NCI-H82 (cell line): Measurements from ENCODE around the gene COMMD7.
"Not testable (repeated sequence)": the region's sequence is repeated elsewhere in the genome, so short reads cannot be mapped to it uniquely, and the experiment has no call there.

Experiments
- DNase-seq: peaks from one replicate; lab custom pipeline; 2025; lab: John Stamatoyannopoulos, UW

Gene COMMD7

DNA sequence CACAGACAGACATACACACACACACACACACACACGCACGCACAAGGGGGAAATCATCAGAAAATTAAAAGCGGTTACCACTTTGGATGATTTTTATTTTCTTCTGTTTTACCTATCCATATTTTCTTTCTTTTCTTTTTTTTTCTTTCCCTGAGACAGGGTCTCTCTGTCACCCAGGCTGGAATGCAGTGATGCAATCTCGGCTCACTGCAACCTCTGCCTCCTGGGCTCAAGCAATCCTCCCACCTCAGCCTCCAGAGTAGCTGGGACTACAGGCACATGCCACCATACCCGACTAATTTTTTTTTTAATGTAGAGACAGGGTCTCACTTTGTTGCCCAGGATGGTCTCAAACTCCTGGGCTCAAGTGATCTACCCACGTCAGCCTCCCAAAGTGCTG lies 14.8 kb downstream of the COMMD7 start:
- DNase-seq = not testable (repeated sequence)

- no peak for DNase-seq
Observed at GRCh38 chr20:32727683-32728082, 15.6 kb downstream of the COMMD7 start.

- DNase-seq = no peak
Observed at GRCh38 chr20:32718749-32719348, 24.4 kb downstream of the COMMD7 start.

GRCh38 chr20:32711346-32711745 lies 31.9 kb downstream of the COMMD7 start:
- DNase-seq = no peak

- DNase-seq = peak; percentile 50
Observed at GRCh38 chr20:32709632-32710121, 33.6 kb downstream of the COMMD7 start.

DNA sequence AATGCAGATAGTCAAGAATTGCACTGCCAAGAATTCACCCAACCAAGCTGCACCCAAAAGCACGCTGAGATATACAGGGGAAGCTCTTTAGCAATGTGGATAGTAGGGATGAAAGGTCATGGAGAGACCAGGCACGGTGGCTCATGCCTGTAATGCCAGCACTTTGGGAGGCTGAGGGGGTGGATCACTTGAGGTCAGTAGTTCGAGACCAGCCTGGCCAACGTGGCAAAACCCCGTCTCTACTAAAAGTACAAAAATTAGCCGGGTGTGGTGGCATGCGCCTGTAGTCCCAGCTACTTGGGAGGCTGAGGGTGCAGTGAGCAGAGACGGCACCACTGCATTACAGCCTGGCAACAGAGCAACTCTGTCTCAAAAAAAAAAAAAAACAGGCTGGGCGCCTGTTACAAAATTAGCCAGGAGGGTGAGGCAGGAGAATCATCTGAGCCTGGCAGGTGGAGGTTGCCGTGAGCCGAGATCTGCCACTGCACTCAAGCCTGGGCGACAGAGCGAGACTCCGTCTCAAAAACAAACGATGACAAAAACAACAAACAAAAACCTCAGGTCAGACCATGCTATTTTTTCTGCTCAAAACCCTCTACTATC lies 34.1 kb downstream of the COMMD7 start:
- DNase-seq = not testable (repeated sequence)

- DNase-seq = no peak
Observed at GRCh38 chr20:32707691-32708581, 35.3 kb downstream of the COMMD7 start.

GRCh38 chr20:32706486-32706885 lies 36.8 kb downstream of the COMMD7 start:
- DNase-seq = peak; percentile 31

GRCh38 chr20:32702706-32703425 lies 40.4 kb downstream of the COMMD7 start:
- peak; percentile 34 for DNase-seq

DNA sequence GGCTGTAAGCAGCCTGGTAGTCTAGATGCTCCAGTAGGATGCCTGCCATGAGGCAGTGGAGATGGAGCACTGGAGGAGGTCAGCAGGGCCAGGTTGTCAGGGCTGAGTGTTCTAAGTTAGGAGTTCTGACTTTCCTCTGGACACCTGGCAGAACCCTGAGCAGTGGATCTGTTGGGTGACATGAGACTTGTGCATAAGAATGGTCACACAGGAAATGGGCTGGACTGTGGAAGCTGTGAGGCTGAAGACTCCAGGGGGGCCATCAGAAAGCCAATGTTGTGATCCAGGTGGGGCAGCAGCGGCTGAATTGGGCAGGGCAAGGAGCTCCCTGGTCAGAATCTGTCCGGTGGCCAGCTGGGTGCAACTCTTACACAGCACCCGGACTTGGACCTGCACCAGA lies 45.7 kb downstream of the COMMD7 start:
- no peak for DNase-seq

DNA sequence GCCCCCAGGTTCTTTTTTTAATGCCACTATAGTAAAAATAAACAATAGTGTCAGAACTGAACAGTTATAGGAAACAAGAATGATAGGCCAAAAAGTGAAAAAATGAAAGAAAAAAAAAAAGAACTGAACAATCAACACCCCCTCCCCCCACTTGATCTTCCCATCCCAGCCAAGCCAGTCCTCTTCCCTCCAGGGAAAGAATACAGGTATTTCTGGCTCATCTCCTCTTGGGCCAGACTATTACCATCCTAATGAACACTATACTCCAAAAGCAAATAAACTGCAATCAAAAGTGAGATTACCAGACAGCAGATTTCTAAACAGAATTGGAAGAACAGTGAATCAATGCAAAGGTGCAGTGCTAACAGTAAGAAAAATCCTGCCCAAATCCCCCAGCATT lies 48.2 kb downstream of the COMMD7 start:
- DNase-seq = no peak

GRCh38 chr20:32688966-32689365 lies 54.3 kb downstream of the COMMD7 start:
- DNase-seq = not testable (repeated sequence)

DNA sequence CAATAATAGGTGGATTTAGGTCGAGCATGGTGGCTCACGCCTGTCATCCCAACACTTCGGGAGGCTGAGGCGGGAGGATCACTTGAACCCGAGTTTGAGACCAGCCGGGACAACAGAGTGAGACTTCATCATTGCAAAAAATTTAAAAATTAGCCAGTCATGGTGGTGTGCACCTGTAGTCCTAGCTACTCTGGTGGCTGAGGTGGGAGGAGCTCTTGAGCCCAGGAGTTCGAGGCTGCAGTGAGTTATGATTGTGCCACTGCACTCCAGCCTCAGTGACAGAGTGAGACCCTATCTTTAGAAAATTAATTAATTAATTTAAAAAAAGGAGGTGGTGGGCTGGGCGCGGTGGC lies 56.1 kb downstream of the COMMD7 start:
- DNase-seq = no peak

DNA sequence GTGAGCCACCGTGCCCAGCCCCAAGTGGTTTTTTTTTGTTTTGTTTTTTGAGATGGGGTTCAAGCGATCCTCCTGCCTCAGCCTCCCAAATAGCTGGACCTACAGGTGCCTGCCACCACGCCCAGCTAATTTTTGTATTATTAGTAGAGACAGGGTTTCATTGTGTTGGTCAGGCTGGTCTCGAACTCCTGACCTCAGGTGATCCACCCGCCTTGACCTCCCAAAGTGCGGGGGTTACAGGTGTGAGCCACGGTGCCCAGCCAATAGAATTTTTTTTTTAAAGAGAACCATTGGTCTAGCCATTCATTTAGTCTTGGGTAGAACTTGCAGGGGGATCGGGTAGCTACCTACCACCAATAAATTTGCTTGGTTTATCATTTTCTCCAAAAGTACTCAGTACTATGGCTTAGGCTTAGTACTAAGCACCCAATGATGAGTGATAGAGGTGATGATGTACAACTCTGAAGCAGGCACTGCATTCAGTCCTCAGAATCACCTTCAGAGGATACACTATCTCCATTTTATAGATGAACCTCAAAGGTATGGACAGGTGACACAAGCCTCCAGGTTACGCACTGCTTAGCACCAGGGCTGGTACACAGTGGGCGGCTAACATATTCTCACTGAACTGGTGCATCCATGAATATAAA lies 56.6 kb downstream of the COMMD7 start:
- no peak for DNase-seq

- peak; percentile 91 for DNase-seq
Observed at GRCh38 chr20:32685541-32686529, 57.4 kb downstream of the COMMD7 start.

DNA sequence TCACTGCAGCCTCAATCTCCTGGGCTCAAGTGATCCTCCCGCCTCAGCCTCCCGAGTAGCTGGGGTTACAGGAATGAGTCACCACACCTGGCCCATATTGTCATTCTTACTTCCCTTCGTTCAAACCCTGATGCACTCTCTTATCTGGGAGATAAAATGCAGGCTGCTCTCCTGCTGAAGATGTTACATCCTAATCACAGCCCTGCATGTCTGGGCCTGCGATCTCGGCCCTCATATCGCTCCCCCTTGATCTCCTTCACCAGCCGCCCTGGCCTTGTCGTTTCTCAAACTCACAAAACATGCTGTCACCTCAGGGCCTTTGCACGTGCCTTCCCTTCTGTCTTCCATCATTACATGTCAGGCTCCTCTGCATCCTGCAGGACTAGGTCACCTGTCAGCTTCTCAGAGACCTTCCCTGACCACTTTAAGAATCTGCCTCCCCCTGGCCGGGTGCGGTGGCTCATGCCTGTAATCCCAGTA lies 60.7 kb downstream of the COMMD7 start:
- no peak for DNase-seq

GRCh38 chr20:32681175-32682084 lies 61.8 kb downstream of the COMMD7 start:
- peak; percentile 97 for DNase-seq

DNA sequence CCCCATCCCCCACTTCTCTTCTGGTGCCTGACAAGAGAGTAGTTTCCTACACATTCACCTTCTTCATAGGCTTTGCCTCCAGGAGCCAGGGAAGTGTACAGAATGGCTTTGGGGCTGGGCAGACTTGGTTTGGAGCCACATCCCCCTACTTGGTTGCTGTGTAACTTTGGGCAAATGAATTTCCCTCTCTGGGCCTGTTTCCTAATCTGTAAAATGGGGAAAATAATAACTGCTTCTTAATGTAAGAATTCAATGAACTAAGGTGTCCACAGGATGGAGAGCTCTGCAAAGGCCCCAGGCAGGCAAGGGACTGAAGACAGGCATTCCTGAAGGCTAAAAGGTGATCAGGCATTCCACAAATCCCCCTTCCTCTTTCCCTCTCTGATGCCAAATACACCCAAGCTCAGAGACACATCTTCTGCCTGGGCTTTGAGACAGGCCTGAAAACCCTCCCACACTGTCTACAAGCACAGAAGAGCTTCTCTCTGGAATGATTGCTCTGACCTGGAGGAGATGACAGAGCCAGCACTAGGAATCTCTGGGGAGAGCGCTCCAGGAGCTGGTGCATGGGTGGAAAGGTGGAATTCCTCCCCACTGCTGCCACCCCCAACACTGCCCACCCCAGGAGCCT lies 62.6 kb downstream of the COMMD7 start:
- DNase-seq = no peak

DNA sequence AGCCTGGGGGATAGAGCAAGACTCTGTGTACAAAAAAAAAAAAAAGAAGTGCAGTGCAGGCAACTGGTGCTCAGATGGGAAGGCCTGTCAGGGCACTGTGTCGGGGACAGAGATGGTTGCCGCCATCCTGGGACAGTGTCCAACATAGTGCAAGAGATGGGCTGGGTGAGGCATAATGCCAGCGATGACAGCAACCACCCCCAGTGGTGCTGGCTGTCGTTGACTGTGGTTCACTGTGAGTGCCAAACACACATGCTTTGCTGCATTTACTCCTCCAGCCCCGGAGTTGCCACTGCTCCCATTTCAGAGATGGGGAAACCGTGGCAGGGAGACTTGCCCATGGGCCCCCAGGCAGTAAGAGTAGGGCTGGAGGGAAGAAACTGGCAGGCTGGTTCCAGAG lies 64.3 kb downstream of the COMMD7 start:
- no peak for DNase-seq
